HG02885 (cell line): ENCODE data around the gene UPF2.
"Not testable (repeated sequence)": the region's sequence is repeated elsewhere in the genome, so short reads cannot be mapped to it uniquely, and the experiment has no call there.

Experiments used
- ATAC-seq: cut with Tn5 transposase; IDR thresholded peaks from one replicate; pipeline ENCODE4 v1.9.1; 2021; ENCODE audit warnings: mild to moderate bottlenecking; ENCODE audit not compliant: unreplicated experiment, poor library complexity

Gene UPF2, protein sequence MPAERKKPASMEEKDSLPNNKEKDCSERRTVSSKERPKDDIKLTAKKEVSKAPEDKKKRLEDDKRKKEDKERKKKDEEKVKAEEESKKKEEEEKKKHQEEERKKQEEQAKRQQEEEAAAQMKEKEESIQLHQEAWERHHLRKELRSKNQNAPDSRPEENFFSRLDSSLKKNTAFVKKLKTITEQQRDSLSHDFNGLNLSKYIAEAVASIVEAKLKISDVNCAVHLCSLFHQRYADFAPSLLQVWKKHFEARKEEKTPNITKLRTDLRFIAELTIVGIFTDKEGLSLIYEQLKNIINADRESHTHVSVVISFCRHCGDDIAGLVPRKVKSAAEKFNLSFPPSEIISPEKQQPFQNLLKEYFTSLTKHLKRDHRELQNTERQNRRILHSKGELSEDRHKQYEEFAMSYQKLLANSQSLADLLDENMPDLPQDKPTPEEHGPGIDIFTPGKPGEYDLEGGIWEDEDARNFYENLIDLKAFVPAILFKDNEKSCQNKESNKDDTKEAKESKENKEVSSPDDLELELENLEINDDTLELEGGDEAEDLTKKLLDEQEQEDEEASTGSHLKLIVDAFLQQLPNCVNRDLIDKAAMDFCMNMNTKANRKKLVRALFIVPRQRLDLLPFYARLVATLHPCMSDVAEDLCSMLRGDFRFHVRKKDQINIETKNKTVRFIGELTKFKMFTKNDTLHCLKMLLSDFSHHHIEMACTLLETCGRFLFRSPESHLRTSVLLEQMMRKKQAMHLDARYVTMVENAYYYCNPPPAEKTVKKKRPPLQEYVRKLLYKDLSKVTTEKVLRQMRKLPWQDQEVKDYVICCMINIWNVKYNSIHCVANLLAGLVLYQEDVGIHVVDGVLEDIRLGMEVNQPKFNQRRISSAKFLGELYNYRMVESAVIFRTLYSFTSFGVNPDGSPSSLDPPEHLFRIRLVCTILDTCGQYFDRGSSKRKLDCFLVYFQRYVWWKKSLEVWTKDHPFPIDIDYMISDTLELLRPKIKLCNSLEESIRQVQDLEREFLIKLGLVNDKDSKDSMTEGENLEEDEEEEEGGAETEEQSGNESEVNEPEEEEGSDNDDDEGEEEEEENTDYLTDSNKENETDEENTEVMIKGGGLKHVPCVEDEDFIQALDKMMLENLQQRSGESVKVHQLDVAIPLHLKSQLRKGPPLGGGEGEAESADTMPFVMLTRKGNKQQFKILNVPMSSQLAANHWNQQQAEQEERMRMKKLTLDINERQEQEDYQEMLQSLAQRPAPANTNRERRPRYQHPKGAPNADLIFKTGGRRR

DNA sequence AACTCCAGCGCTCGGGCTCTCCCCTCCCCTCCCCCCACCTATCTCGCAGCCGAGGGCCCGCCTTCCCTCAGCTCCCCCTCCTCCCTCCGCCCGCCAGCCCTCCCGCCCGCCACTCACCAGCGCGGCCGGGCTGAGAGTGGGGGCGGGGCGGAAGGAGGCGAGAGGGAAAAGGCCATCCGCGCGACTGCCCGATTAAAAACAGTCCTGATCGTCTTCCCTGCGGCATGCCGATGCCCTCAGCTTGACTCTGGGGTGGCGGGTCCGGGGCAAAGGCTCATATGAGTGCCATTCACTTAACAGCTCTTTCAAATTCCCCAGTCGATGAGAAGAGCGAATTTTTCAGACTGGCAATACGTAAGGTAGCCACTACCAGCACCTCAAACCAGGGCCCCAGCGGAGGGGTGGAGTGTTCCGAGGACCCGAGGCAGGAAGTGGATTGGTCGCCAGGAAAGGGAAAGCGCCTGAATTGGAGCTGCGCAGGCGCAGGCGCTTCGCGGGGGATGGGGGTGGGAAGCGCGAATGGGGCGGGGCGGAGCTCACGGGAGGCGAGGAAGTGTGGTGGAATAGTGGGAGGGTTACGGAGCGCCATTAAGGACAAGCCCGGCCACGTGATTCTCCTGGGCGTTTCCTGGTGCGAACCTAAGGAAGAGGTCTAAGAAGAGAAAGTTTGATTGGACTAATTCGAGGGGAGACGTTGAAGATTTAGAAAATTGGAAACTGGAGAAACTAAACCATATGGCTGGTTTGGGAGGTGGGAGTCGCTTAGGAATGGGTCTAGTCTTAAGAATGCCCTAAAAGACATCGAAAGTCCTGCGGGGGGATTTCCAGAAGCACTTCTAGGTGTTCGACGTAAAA, at the start of gene UPF2:
TSS of gene UPF2 (minus strand) at position 13 of the 855 bp plus-strand sequence. CDS start 7,386 bp downstream, outside the sequence.
- peak; percentile 65 for ATAC-seq

DNA sequence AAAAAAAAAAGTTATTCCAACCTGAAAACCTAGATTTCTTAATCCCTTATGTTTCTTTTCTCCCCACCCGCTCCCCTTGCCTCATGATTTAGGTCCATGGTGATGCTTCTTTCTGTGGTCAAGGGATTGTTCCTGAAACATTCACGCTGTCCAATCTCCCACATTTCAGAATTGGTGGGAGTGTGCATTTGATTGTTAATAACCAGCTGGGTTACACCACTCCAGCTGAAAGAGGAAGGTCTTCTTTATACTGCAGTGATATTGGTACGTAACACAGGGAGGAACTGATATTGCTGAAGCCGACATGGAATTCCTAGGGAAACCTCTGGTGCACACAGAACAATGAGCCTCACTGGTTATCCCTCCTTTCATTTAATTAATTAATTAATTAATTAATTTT, 48.8 kb upstream of the UPF2 start:
- ATAC-seq, result no peak

DNA sequence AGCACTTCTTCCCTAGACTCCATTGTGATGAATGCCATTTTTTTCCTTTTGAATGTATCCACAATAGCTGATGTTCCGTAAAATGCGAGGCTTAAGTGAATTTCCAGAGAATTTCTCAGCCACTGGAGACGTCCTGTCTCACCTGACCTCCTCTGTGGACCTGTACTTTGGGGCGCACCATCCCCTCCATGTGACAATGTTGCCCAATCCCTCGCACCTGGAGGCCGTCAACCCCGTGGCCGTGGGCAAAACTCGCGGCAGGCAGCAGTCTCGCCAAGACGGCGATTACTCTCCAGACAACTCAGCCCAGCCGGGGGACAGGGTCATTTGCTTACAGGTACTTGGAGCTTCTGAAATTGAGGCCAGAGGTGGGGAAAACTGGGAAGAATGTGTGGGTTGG, 46.3 kb upstream of the UPF2 start:
- no peak for ATAC-seq

GRCh38 chr10:12081879-12082557, 39.4 kb upstream of the UPF2 start:
- ATAC-seq, result no peak

- no peak for ATAC-seq
These were observed 38.9 kb upstream of the UPF2 start for GRCh38 chr10:12081470-12081869.

GRCh38 chr10:12077580-12078180, 35.1 kb upstream of the UPF2 start:
- no peak for ATAC-seq

DNA sequence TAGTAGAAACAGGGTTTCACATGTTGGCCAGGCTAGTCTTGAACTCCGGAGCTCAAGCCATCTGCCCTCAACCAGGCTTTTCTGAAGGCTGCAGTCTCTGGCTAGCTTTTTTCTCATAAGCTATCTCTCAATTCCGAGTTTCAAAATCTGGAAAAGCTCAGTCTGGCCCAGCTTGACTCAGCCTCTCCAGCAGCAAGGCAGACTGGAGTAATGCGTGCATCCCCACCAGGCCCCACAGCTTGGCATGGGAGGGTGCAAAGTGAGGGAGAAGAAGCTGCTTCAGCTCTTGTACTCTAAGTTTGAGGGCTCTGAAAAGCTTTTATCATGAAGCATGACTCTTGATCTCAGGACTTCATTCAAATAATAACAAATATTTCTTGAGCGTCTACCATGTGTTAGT, 30.9 kb upstream of the UPF2 start:
- no peak for ATAC-seq

DNA sequence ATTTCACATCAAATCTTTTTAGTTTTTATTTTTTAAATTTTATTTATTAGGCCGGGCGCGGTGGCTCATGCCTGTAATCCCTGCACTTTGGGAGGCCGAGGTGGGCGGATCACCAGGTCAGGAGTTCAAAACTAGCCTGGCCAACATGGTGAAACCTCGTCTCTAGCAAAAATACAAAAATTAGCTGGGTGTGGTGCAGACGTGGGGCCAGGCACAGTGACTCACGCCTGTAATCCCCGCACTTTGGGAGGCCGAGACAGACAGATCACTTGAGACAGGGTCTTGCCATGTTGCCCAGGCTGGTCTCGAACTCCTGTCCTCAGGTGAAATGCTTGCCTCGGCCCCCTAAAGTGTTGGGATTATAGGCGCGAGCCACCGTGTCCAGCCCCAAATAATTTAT, 28.8 kb upstream of the UPF2 start:
- ATAC-seq, result not testable (repeated sequence)

GRCh38 chr10:12068449-12069269, 26.1 kb upstream of the UPF2 start, which contains the start of gene DHTKD1:
DHTKD1 (plus strand) TSS chr10:12068954; CDS start chr10:12069034, 80 bp downstream.
- ATAC-seq, result peak; percentile 97

GRCh38 chr10:12067336-12067735, 24.7 kb upstream of the UPF2 start:
- ATAC-seq, result no peak

GRCh38 chr10:12063483-12063818, 20.8 kb upstream of the UPF2 start:
- ATAC-seq, result no peak

DNA sequence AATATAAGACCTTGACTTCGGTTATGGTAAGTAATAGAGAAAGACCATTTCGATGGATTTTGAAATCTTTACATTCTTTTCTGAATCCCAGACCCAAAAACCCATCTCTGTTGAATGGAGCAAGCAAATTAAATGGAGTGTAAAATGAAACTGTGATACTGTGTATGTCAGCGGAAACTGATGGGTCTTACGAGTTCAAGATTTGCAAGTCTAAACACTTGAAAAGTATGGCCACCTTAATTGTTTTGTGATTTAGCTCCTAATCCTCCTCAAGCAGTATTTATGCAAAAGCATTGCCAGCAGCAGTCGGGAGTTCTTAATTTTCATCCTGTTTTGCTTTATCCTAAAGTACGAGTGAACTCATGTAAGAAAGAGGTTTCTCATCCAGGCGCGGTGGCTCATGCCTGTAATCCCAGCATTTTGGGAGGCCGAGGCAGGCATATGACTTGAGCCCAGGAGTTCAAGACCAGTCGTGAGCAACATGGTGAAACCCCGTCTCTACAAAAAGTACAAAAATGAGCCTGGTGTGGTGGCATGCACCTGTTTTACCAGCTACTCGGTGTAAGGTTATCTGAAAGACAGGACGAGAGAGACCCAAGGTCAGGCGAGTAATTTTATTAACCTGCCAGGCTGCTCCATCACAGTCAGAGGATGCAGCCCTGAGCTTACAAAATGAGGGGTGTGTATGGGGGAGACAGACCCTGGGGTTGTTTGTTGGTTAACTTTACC, 20.3 kb upstream of the UPF2 start:
- no peak for ATAC-seq

- no peak for ATAC-seq
These were observed 18.5 kb upstream of the UPF2 start for GRCh38 chr10:12061124-12061523.

GRCh38 chr10:12056748-12057147, 14.1 kb upstream of the UPF2 start:
- no peak for ATAC-seq

- no peak for ATAC-seq
These were observed 13.1 kb upstream of the UPF2 start for GRCh38 chr10:12055732-12056131.

- no peak for ATAC-seq
These were observed 8.6 kb upstream of the UPF2 start for GRCh38 chr10:12051241-12051640.

DNA sequence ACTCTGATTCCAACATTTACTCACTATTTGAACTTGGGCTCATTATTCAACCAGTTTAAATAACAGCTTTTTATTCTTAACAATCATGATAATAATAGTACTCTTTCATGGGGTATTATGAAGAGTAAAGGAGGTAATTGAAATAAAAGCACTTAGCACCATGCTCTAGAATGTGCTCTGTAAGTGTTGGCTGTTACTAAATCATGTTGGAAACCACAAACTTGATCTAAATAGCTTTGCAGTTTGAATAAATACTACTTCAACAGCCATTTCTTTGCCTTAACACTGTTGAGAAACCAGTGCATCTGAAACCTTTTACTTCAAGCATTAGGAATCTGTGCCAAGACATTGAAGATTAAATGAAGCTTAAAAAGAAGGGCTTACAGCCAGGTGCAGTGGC, 7.9 kb upstream of the UPF2 start:
- ATAC-seq, result no peak
